Mesenchymal stem cell (in vitro differentiated cells and primary cell): ENCODE measurements around the gene MTA1.

ENCODE experiments used
- DNase-seq: peaks from one replicate; pipeline ENCODE4 v3.0.0-alpha.2; 2013
- H2AFZ ChIP-seq: one replicate; pipeline ENCODE4 v1.6.1; 2013; ENCODE audit warnings: low read depth, mild to moderate bottlenecking, control low read depth, inconsistent platforms, low read length, moderate library complexity
- H2AK5ac ChIP-seq: 2 replicates; pipeline ENCODE4 v1.6.1; 2013; ENCODE audit warnings: low read length, moderate library complexity, mild to moderate bottlenecking, inconsistent platforms; ENCODE audit not compliant: severe bottlenecking
- H2BK120ac ChIP-seq: one replicate; pipeline ENCODE4 v1.6.1; 2013; ENCODE audit warnings: low read depth, mild to moderate bottlenecking, inconsistent platforms, low read length, moderate library complexity
- H2BK12ac ChIP-seq, 2 experiments: one replicate each; pipeline ENCODE4 v1.6.1; 2013; ENCODE audit warnings: inconsistent platforms in 2 of 2, low read length in 2 of 2, mild to moderate bottlenecking in 2 of 2, moderate library complexity in 2 of 2, control low read depth in 1 of 2
- H2BK15ac ChIP-seq: one replicate; pipeline ENCODE4 v1.6.1; 2013; ENCODE audit warnings: mild to moderate bottlenecking, low read depth, inconsistent platforms; ENCODE audit not compliant: poor library complexity, severe bottlenecking
- H2BK5ac ChIP-seq: 2 replicates; pipeline ENCODE4 v1.6.1; 2013; ENCODE audit warnings: low read depth, mild to moderate bottlenecking, low read length, control low read depth, inconsistent platforms; ENCODE audit not compliant: poor library complexity, severe bottlenecking
- H3K14ac ChIP-seq, 2 experiments: one replicate each; pipeline ENCODE4 v1.6.1; 2013; ENCODE audit warnings: inconsistent platforms in 2 of 2, low read length in 2 of 2, control low read depth in 1 of 2, mild to moderate bottlenecking in 1 of 2, moderate library complexity in 1 of 2
- H3K18ac ChIP-seq, 2 experiments: one replicate each; pipeline ENCODE4 v1.6.1; 2013; ENCODE audit warnings: inconsistent platforms in 2 of 2, low read length in 2 of 2, control low read depth in 1 of 2, low read depth in 1 of 2, mild to moderate bottlenecking in 1 of 2
- H3K23ac ChIP-seq, 2 experiments: one replicate each; pipeline ENCODE4 v1.6.1; 2013; ENCODE audit warnings: inconsistent platforms in 2 of 2, low read length in 2 of 2, mild to moderate bottlenecking in 2 of 2, moderate library complexity in 2 of 2, control low read depth in 1 of 2
- H3K27ac ChIP-seq: 2 replicates; pipeline ENCODE4 v1.5.1; 2013; ENCODE audit warnings: mild to moderate bottlenecking, moderate library complexity, low read length, control low read depth, inconsistent platforms; ENCODE audit not compliant: poor library complexity, severe bottlenecking
- H3K27me3 ChIP-seq, 2 experiments: 2 replicates each; pipeline versions ENCODE4 v1.6.1 to v1.7.0; 2013; ENCODE audit warnings: low read length in 2 of 2, mild to moderate bottlenecking in 2 of 2, moderate library complexity in 2 of 2, control low read depth in 1 of 2, inconsistent platforms in 1 of 2; ENCODE audit not compliant: control insufficient read depth in 1 of 2, insufficient read depth in 1 of 2
- H3K36me3 ChIP-seq, 2 experiments: 2 replicates each; pipeline versions ENCODE4 v1.6.1 to v1.7.0; 2013; ENCODE audit warnings: low read length in 2 of 2, control low read depth in 1 of 2, inconsistent platforms in 1 of 2, low read depth in 1 of 2, mild to moderate bottlenecking in 1 of 2; ENCODE audit not compliant: insufficient read depth in 2 of 2, control insufficient read depth in 1 of 2
- H3K4ac ChIP-seq, 2 experiments: one replicate each; pipeline ENCODE4 v1.6.1; 2013; ENCODE audit warnings: inconsistent platforms in 2 of 2, low read length in 2 of 2, mild to moderate bottlenecking in 2 of 2, moderate library complexity in 2 of 2, control low read depth in 1 of 2, low read depth in 1 of 2
- H3K4me1 ChIP-seq: 2 replicates; pipeline ENCODE4 v1.6.1; 2013; ENCODE audit warnings: low read depth, low read length, control low read depth; ENCODE audit not compliant: control insufficient read depth, insufficient read depth
- H3K4me2 ChIP-seq: 2 replicates; pipeline ENCODE4 v1.6.1; 2013; ENCODE audit warnings: low read length, mild to moderate bottlenecking, inconsistent platforms; ENCODE audit not compliant: poor library complexity, severe bottlenecking
- H3K4me3 ChIP-seq, 2 experiments: 2 replicates each; pipeline versions ENCODE4 v1.5.1 to v1.7.0; 2013; ENCODE audit warnings: low read length in 2 of 2, mild to moderate bottlenecking in 2 of 2, control low read depth in 1 of 2, low read depth in 1 of 2; ENCODE audit not compliant: insufficient read depth in 1 of 2
- H3K79me1 ChIP-seq: replicated peaks from 2 replicates; pipeline ENCODE4 v1.6.1; 2013; ENCODE audit warnings: mild to moderate bottlenecking, control low read depth, low read length, inconsistent platforms; ENCODE audit not compliant: poor library complexity, severe bottlenecking
- H3K9ac ChIP-seq: 2 replicates; pipeline ENCODE4 v1.7.0; 2013; ENCODE audit warnings: mild to moderate bottlenecking, low read length, moderate library complexity
- H3K9me3 ChIP-seq: 2 replicates; pipeline ENCODE4 v1.7.0; 2013; ENCODE audit warnings: mild to moderate bottlenecking, low read length; ENCODE audit not compliant: control insufficient read depth
- H4K8ac ChIP-seq: one replicate; pipeline ENCODE4 v1.6.1; 2013; ENCODE audit warnings: inconsistent platforms, mild to moderate bottlenecking, low read length, moderate library complexity
- H4K91ac ChIP-seq: one replicate; pipeline ENCODE4 v1.6.1; 2013; ENCODE audit warnings: mild to moderate bottlenecking, low read length, inconsistent platforms
- WGBS: methylation state at CpG from one replicate; pipeline ENCODE4 v1.1.7; 2013; ENCODE audit warnings: mixed read lengths; 5-methylcytosine and 5-hydroxymethylcytosine counted together

MTA1 gene

DNA sequence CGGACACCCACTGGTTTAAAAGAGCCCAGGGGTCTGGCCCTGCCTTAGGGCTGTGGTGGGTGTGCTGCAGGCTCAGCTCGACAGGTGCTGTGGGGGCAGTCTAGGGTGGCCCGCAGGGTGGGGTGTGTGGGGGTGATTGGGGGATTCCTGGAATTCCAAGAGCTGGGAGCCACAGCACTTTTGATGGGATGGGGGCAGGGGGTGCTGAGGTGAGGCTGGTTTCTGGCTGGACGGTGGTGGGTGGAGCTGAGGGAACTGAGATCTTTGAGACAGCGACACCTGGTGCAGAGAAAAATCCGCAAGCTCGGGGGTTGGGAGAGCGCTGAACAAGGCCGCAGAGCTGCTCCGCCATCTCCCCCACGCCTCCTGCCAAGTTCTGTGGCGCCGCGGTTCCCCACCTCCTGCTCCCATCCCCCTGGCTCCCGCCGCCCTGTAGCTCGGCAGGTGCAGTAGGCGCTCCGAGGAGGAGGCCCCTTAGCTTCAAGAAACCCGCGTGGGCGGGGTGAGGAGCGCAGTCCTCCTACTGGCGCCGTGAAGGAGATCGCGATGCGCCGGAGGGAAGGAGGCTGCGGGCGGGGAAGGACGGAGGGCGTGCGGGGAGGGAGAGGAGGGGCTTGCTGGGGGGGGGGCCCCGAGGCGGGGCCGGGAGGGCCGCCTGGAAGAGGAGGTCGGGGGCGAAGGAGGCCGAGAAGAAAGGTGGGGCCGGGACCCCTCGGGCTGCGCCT, 70.1 kb downstream of the MTA1 start:
- H4K8ac ChIP-seq, result no peak overlapping the region
- no peak overlapping the region for H2AK5ac ChIP-seq
- peak overlapping the region; percentile 96 for H3K4me2 ChIP-seq

DNA sequence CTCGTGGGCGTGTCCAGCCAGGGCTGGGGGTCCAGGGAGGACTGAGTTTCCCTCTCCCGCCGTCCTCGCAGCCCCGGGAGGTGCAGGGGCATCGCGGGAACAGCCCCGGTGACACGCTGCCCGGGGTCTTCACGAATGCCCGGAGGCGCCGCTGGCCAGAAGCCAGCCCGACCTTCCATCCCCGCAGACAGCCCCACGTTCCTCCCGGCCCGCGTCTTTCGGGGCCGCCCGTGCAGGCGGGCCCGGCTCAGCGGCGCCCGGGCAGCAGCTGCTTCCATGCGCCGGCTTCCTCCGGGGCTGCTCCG, 70.6 kb downstream of the MTA1 start:
- no peak overlapping the region for H3K27ac ChIP-seq
- peak overlapping the region; percentile 92 for H3K9ac ChIP-seq
- WGBS, result under 1% methylated on average over 29 of the region's 33 CpGs
- H4K91ac ChIP-seq, result peak overlapping the region; percentile 5
- no peaks in the 10 kb centered on the region for H3K9me3 ChIP-seq
- no peak overlapping the region for H2BK5ac ChIP-seq
- H2BK15ac ChIP-seq, result peak overlapping the region; percentile 1
- H3K4ac ChIP-seq, result peak overlapping the region; percentile 35 to 79
- peak overlapping the region; percentile 57 for H2BK120ac ChIP-seq
- H3K14ac ChIP-seq, result peak overlapping the region in 1 of 2 experiments; percentile 36
- H3K36me3 ChIP-seq, result peaks cover 0 to 9% of the 10 kb centered on the region in 2 experiments
- peak overlapping the region in 1 of 2 experiments; percentile 55 for H2BK12ac ChIP-seq
- no peak overlapping the region for H2AK5ac ChIP-seq
- H3K4me1 ChIP-seq, result peaks cover 30% of the 10 kb centered on the region
- peaks cover 1% of the 10 kb centered on the region for H3K79me1 ChIP-seq
- peak overlapping the region; percentile 96 for H3K4me2 ChIP-seq
- H3K23ac ChIP-seq, result no peak overlapping the region
- H3K4me3 ChIP-seq, result peak overlapping the region; percentile 60 to 81
- no peak overlapping the region for H4K8ac ChIP-seq
- H3K18ac ChIP-seq, result peak overlapping the region; percentile 58 to 91
- peaks cover 14 to 30% of the 10 kb centered on the region in 2 experiments for H3K27me3 ChIP-seq
- no peak for DNase-seq
- peak overlapping the region; percentile 84 for H2AFZ ChIP-seq

More for the DNA sequence above, 70.1 kb downstream of the MTA1 start:
- no peak overlapping the region for H2BK120ac ChIP-seq
- peaks cover 0 to 9% of the 10 kb centered on the region in 2 experiments for H3K36me3 ChIP-seq
- peak overlapping the region in 1 of 2 experiments; percentile 79 for H3K4ac ChIP-seq
- WGBS, result 7% methylated on average over 30 of the region's 44 CpGs
- peaks cover 1% of the 10 kb centered on the region for H3K79me1 ChIP-seq
- no peak overlapping the region for H2BK5ac ChIP-seq
- H3K23ac ChIP-seq, result no peak overlapping the region
- H3K27ac ChIP-seq, result peak overlapping the region; percentile 1
- peak overlapping the region; percentile 60 for H2AFZ ChIP-seq
- peak overlapping the region in 1 of 2 experiments; percentile 36 for H3K14ac ChIP-seq
- H2BK15ac ChIP-seq, result no peak overlapping the region
- peaks cover 31% of the 10 kb centered on the region for H3K4me1 ChIP-seq
- peak overlapping the region; percentile 60 to 81 for H3K4me3 ChIP-seq
- H3K18ac ChIP-seq, result peak overlapping the region in 1 of 2 experiments; percentile 91
- H3K9ac ChIP-seq, result peak overlapping the region; percentile 92
- peak overlapping the region in 1 of 2 experiments; percentile 55 for H2BK12ac ChIP-seq
- H3K9me3 ChIP-seq, result no peaks in the 10 kb centered on the region
- H4K91ac ChIP-seq, result no peak overlapping the region
- DNase-seq, result peak; percentile 88
- peaks cover 14 to 34% of the 10 kb centered on the region in 2 experiments for H3K27me3 ChIP-seq

DNA sequence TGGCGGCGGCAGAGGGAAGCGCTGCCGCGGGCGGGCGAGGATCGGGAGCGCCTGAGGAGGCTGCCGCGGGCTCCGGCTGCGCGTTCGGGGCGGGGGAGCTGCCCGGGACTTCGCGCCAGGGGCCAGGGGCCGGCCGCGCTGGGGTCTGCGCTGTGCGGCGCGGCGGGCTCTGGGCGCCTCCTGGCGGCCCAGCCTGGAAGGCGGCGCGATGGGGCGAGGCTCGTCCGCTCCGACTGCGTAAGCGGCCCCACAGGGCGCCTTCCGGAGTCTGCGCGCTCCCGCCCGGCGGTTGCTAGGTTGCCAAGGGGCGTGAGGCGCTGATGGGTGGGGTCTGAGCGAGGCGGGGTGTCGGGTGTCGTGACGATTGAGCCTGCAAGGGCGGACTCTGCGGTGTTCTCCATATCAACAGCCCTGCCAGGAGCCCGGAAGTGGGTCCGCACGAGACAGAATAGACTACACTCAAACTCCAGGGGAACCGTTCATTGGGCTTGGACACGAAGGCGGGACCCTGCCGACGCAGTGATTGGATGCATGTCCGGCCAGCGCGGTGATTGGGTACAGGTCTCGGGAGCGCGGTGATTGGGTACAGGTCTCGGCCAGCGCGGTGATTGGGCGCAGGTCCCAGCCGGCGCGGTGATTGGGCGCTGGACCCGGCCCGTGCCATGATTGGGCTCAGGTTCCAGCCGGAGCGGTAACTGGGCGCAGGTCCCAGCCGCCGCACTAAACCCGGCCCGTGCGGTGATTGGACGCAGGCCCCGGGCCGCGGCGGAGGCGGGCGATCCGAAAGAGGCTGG, 71.1 kb downstream of the MTA1 start, which contains the start of gene TEDC1:
TEDC1 (plus strand) TSS at position 675 of the 794 bp plus-strand sequence. CDS start 130 bp downstream, outside the sequence.
- Histone ChIP-seq H3K14ac (peak within 1 kb of the TSS in 1 of 2 experiments; percentile 36), H2BK12ac (peak within 1 kb of the TSS in 1 of 2 experiments; percentile 55), H3K27me3 (peaks cover 11 to 28% of the 10 kb centered on the region in 2 experiments), H3K4me2 (peak within 1 kb of the TSS; percentile 96), H3K27ac (no peak within 1 kb of the TSS), H3K4me1 (peaks cover 29% of the 10 kb centered on the region), H3K18ac (peak within 1 kb of the TSS; percentile 58 to 91), H3K23ac (no peak within 1 kb of the TSS), H3K36me3 (peaks cover 0 to 9% of the 10 kb centered on the region in 2 experiments), H2BK15ac (peak within 1 kb of the TSS; percentile 1), H3K4ac (peak within 1 kb of the TSS; percentile 35 to 79), H4K91ac (peak within 1 kb of the TSS; percentile 5), H2BK5ac (no peak within 1 kb of the TSS), H2BK120ac (peak within 1 kb of the TSS; percentile 57), H3K9ac (peak within 1 kb of the TSS; percentile 92), H2AK5ac (no peak within 1 kb of the TSS), H4K8ac (no peak within 1 kb of the TSS), H2AFZ (peak within 1 kb of the TSS; percentile 84), H3K9me3 (no peaks in the 10 kb centered on the region), H3K79me1 (peaks cover 1% of the 10 kb centered on the region), H3K4me3 (peak within 1 kb of the TSS; percentile 68 to 81)
- 12% methylated on average over 76 of the region's 94 CpGs for WGBS
- peak; percentile 100 for DNase-seq
